CD8-positive, alpha-beta memory T cell (primary cell): ENCODE data around the gene NAIF1. TPM values are rescaled to one million over a fixed set of nuclear protein-coding genes. Genes with fewer than 3 reads are reported as not detected.
A peak's percentile ranks its signal among the peaks of the same experiment; 100 is the strongest.
"Not testable (repeated sequence)": the region's sequence is repeated elsewhere in the genome, so short reads cannot be mapped to it uniquely, and the experiment has no call there.

ENCODE experiments used
- CTCF ChIA-PET: fragments of 350-600 bp; sonication (Branson Sonifier 250); formaldehyde crosslinking; loops from one replicate; lab custom pipeline; 2021; ENCODE audit warnings: antibody characterized with exemption; lab: Charles Lee
- POLR2A ChIA-PET: fragments of 350-600 bp; sonication (Branson Sonifier 250); formaldehyde crosslinking; loops from one replicate; lab custom pipeline; 2021; ENCODE audit warnings: antibody characterized with exemption; lab: Charles Lee
- DNase-seq, 5 donors: peaks; one replicate each; pipeline versions ENCODE4 v3.0.0 to v3.0.0-alpha.2; 2020 to 2022; ENCODE audit warnings: mixed read lengths in 1 of 5
- H3K27ac ChIP-seq: one replicate; pipeline ENCODE4 v1.7.0; 2013; ENCODE audit warnings: low read depth, mild to moderate bottlenecking, low read length, moderate library complexity
- H3K27me3 ChIP-seq: 2 replicates; pipeline ENCODE4 v1.7.0; 2013; ENCODE audit warnings: low read length, mild to moderate bottlenecking; ENCODE audit not compliant: insufficient read depth, poor library complexity, severe bottlenecking
- H3K36me3 ChIP-seq: 2 replicates; pipeline ENCODE4 v1.7.0; 2013; ENCODE audit warnings: mild to moderate bottlenecking, low read length, moderate library complexity; ENCODE audit not compliant: insufficient read depth
- H3K4me1 ChIP-seq: 2 replicates; pipeline ENCODE4 v1.7.0; 2013; ENCODE audit warnings: mild to moderate bottlenecking, low read length, moderate library complexity; ENCODE audit not compliant: insufficient read depth
- H3K4me3 ChIP-seq: 2 replicates; pipeline ENCODE4 v1.7.0; 2013; ENCODE audit warnings: mild to moderate bottlenecking, low read length
- H3K9me3 ChIP-seq: 2 replicates; pipeline ENCODE4 v1.7.0; 2013; ENCODE audit warnings: mild to moderate bottlenecking, low read length
- H3K27ac Mint-ChIP-seq, 8 donors: one replicate each; pipeline ENCODE4 v1.8.0; 2020 to 2021; ENCODE audit warnings: mixed read lengths in 8 of 8, mild to moderate bottlenecking in 6 of 8, inconsistent platforms in 3 of 8, moderate library complexity in 3 of 8
- H3K27me3 Mint-ChIP-seq, 2 donors: one replicate each; pipeline ENCODE4 v1.8.0; 2020 to 2021; ENCODE audit warnings: mixed read lengths in 2 of 2, mild to moderate bottlenecking in 1 of 2, moderate library complexity in 1 of 2
- H3K36me3 Mint-ChIP-seq, 3 donors: one replicate each; pipeline ENCODE4 v1.8.0; 2020 to 2021; ENCODE audit warnings: mixed read lengths in 3 of 3, inconsistent platforms in 1 of 3, mild to moderate bottlenecking in 1 of 3
- H3K4me1 Mint-ChIP-seq, 3 donors: one replicate each; pipeline ENCODE4 v1.8.0; 2020 to 2021; ENCODE audit warnings: mixed read lengths in 3 of 3, inconsistent platforms in 1 of 3, mild to moderate bottlenecking in 1 of 3
- H3K4me3 Mint-ChIP-seq, 7 donors: one replicate each; pipeline ENCODE4 v1.8.0; 2020 to 2021; ENCODE audit warnings: mixed read lengths in 7 of 7, mild to moderate bottlenecking in 6 of 7, moderate library complexity in 4 of 7, inconsistent platforms in 2 of 7
- H3K9me3 Mint-ChIP-seq, 5 donors: one replicate each; pipeline ENCODE4 v1.8.0; 2020 to 2022; ENCODE audit warnings: mixed read lengths in 5 of 5, mild to moderate bottlenecking in 3 of 5, moderate library complexity in 2 of 5, inconsistent platforms in 1 of 5
- polyA plus RNA-seq: library from polyadenylated mRNA; unstranded; fragments of 300-500 nt; fragmentation: Illumina TruSeq; gene quantifications from one replicate; pipeline ENCODE4 v1.2.3, GENCODE V29; 2021
- total RNA-seq, 2 experiments: library from RNA; stranded (reverse); gene quantifications; one replicate each; pipeline ENCODE4 v1.2.3, GENCODE V29; 2021

The NAIF1 gene
- total and polyA plus RNA-seq, 3 experiments from 2014 or later = 13.1 to 14.0 (median 13.5) TPM

GRCh38 chr9:128051932-128052709 lies 15.0 kb downstream of the NAIF1 start:
- no peaks in the 10 kb centered on the region for H3K36me3 Mint-ChIP-seq
- Histone ChIP-seq H3K4me3 (no peak overlapping the region), H3K36me3 (no peaks in the 10 kb centered on the region), H3K27ac (no peak overlapping the region), H3K27me3 (no peaks in the 10 kb centered on the region), H3K4me1 (no peaks in the 10 kb centered on the region), H3K9me3 (no peaks in the 10 kb centered on the region)
- DNase-seq = no peak
- no peak overlapping the region for H3K27ac Mint-ChIP-seq
- H3K4me3 Mint-ChIP-seq = no peak overlapping the region
- ChIA-PET CTCF (interaction anchor here (0.8 to 1.2 kb wide), 2 partner anchors 96 to 107 kb away, joined by 3 read pairs; no protein-coding TSS in a partner anchor), POLR2A (interaction anchor here (0.7 to 1.4 kb wide), 2 partner anchors 21 to 1299 kb away, joined by 3 read pairs; no protein-coding TSS in a partner anchor)
- H3K9me3 Mint-ChIP-seq = no peaks in the 10 kb centered on the region
- H3K27me3 Mint-ChIP-seq = no peaks in the 10 kb centered on the region
- H3K4me1 Mint-ChIP-seq = no peaks in the 10 kb centered on the region

GRCh38 chr9:128049843-128050242 lies 17.3 kb downstream of the NAIF1 start:
- H3K27ac ChIP-seq = no peak overlapping the region
- H3K9me3 ChIP-seq = no peaks in the 10 kb centered on the region
- ChIA-PET CTCF (interaction anchor here (1.9 to 2.6 kb wide), 2 partner anchors 15 to 94 kb away, joined by 6 to 12 read pairs; no protein-coding TSS in a partner anchor), POLR2A (no interaction called here)
- no peaks in the 10 kb centered on the region for H3K27me3 ChIP-seq
- peak overlapping the region in 1 of 8 donors; percentile 65 for H3K27ac Mint-ChIP-seq
- no peaks in the 10 kb centered on the region for H3K36me3 ChIP-seq
- H3K9me3 Mint-ChIP-seq = no peaks in the 10 kb centered on the region
- no peaks in the 10 kb centered on the region for H3K4me1 ChIP-seq
- no peak overlapping the region for H3K4me3 Mint-ChIP-seq
- no peaks in the 10 kb centered on the region for H3K27me3 Mint-ChIP-seq
- H3K4me3 ChIP-seq = no peak overlapping the region
- H3K4me1 Mint-ChIP-seq = no peaks in the 10 kb centered on the region
- H3K36me3 Mint-ChIP-seq = no peaks in the 10 kb centered on the region
- DNase-seq = no peak

- H3K27me3 ChIP-seq = no peaks in the 10 kb centered on the region
- Mint-ChIP-seq H3K27me3 (no peaks in the 10 kb centered on the region), H3K4me1 (no peaks in the 10 kb centered on the region), H3K4me3 (no peak overlapping the region), H3K36me3 (no peaks in the 10 kb centered on the region), H3K9me3 (no peaks in the 10 kb centered on the region), H3K27ac (peak overlapping the region in 1 of 8 donors; percentile 81)
- no peaks in the 10 kb centered on the region for H3K9me3 ChIP-seq
- no peak overlapping the region for H3K27ac ChIP-seq
- CTCF ChIA-PET = interaction anchor here (1.0 to 2.6 kb wide), 3 partner anchors 14 to 106 kb away, joined by 4 to 12 read pairs (median 6); no protein-coding TSS in a partner anchor
- no peak for DNase-seq
- no peaks in the 10 kb centered on the region for H3K4me1 ChIP-seq
- POLR2A ChIA-PET = interaction anchor here (0.6 kb wide), 1 partner anchor 16 kb away, joined by 6 read pairs; no protein-coding TSS in a partner anchor
- H3K4me3 ChIP-seq = no peak overlapping the region
- no peaks in the 10 kb centered on the region for H3K36me3 ChIP-seq
These were observed 18.5 kb downstream of the NAIF1 start for GRCh38 chr9:128048663-128049062.

- Histone ChIP-seq H3K27me3 (no peaks in the 10 kb centered on the region), H3K36me3 (no peaks in the 10 kb centered on the region), H3K4me1 (no peaks in the 10 kb centered on the region), H3K27ac (no peak overlapping the region), H3K9me3 (no peaks in the 10 kb centered on the region), H3K4me3 (no peak overlapping the region)
- Mint-ChIP-seq H3K4me3 (no peak overlapping the region), H3K27me3 (no peaks in the 10 kb centered on the region), H3K9me3 (no peaks in the 10 kb centered on the region), H3K36me3 (no peaks in the 10 kb centered on the region), H3K27ac (no peak overlapping the region), H3K4me1 (no peaks in the 10 kb centered on the region)
- POLR2A ChIA-PET = no interaction called here
- DNase-seq = no peak
- CTCF ChIA-PET = interaction anchor here (0.9 to 1.7 kb wide), 3 partner anchors 16 to 105 kb away, joined by 3 to 5 read pairs (median 4); no protein-coding TSS in a partner anchor
These were observed 19.9 kb downstream of the NAIF1 start for GRCh38 chr9:128047231-128047630.

GRCh38 chr9:128045831-128046230 lies 21.3 kb downstream of the NAIF1 start:
- Histone ChIP-seq H3K27me3 (no peaks in the 10 kb centered on the region), H3K4me1 (no peaks in the 10 kb centered on the region), H3K4me3 (no peak overlapping the region), H3K9me3 (no peaks in the 10 kb centered on the region), H3K27ac (no peak overlapping the region), H3K36me3 (no peaks in the 10 kb centered on the region)
- H3K4me1 Mint-ChIP-seq = no peaks in the 10 kb centered on the region
- ChIA-PET CTCF (interaction anchor here (1.2 to 1.7 kb wide), 2 partner anchors 12 to 104 kb away, joined by 4 to 5 read pairs; no protein-coding TSS in a partner anchor), POLR2A (interaction anchor here (0.6 to 0.7 kb wide), 2 partner anchors 64 to 249 kb away, joined by 3 to 4 read pairs; no protein-coding TSS in a partner anchor)
- no peak overlapping the region for H3K27ac Mint-ChIP-seq
- H3K36me3 Mint-ChIP-seq = no peaks in the 10 kb centered on the region
- no peak overlapping the region for H3K4me3 Mint-ChIP-seq
- H3K9me3 Mint-ChIP-seq = no peaks in the 10 kb centered on the region
- DNase-seq = no peak
- H3K27me3 Mint-ChIP-seq = peaks cover 0 to 2% of the 10 kb centered on the region in 2 donors

- CTCF ChIA-PET = interaction anchor here (1.2 kb wide), 1 partner anchor 11 kb away, joined by 5 read pairs; no protein-coding TSS in a partner anchor
- H3K4me1 Mint-ChIP-seq = not testable (repeated sequence)
- POLR2A ChIA-PET = interaction anchor here (0.6 kb wide), 1 partner anchor 64 kb away, joined by 4 read pairs; no protein-coding TSS in a partner anchor
These were observed 21.7 kb downstream of the NAIF1 start for GRCh38 chr9:128045409-128045808.

GRCh38 chr9:128043467-128043868 lies 23.7 kb downstream of the NAIF1 start:
- H3K4me3 ChIP-seq = no peak overlapping the region
- ChIA-PET POLR2A (no interaction called here), CTCF (no interaction called here)
- DNase-seq = no peak
- no peaks in the 10 kb centered on the region for H3K27me3 ChIP-seq
- H3K36me3 Mint-ChIP-seq = no peaks in the 10 kb centered on the region
- H3K27ac ChIP-seq = peak overlapping the region; percentile 9
- no peaks in the 10 kb centered on the region for H3K9me3 ChIP-seq
- H3K4me3 Mint-ChIP-seq = no peak overlapping the region
- H3K4me1 Mint-ChIP-seq = no peaks in the 10 kb centered on the region
- H3K27ac Mint-ChIP-seq = no peak overlapping the region
- peaks cover 0 to 2% of the 10 kb centered on the region in 2 donors for H3K27me3 Mint-ChIP-seq
- no peaks in the 10 kb centered on the region for H3K36me3 ChIP-seq
- H3K9me3 Mint-ChIP-seq = no peaks in the 10 kb centered on the region
- H3K4me1 ChIP-seq = no peaks in the 10 kb centered on the region

More at GRCh38 chr9:128045409-128045808, 21.7 kb downstream of the NAIF1 start:
- not testable (repeated sequence) for H3K27ac ChIP-seq, H3K36me3 Mint-ChIP-seq, H3K4me3 Mint-ChIP-seq, H3K4me1 ChIP-seq, H3K4me3 ChIP-seq, H3K27me3 Mint-ChIP-seq, H3K9me3 Mint-ChIP-seq, H3K27me3 ChIP-seq, H3K9me3 ChIP-seq, DNase-seq, H3K36me3 ChIP-seq
- H3K27ac Mint-ChIP-seq = peak overlapping the region in 1 of 8 donors; percentile 17

- Histone ChIP-seq H3K27ac (no peak overlapping the region), H3K4me1 (no peaks in the 10 kb centered on the region), H3K36me3 (no peaks in the 10 kb centered on the region), H3K9me3 (no peaks in the 10 kb centered on the region), H3K27me3 (no peaks in the 10 kb centered on the region), H3K4me3 (no peak overlapping the region)
- ChIA-PET POLR2A (no interaction called here), CTCF (interaction anchor here (0.7 to 2.5 kb wide), 2 partner anchors 69 to 98 kb away, joined by 4 to 6 read pairs; no protein-coding TSS in a partner anchor)
- no peak for DNase-seq
- peaks cover 0 to 2% of the 10 kb centered on the region in 2 donors for H3K27me3 Mint-ChIP-seq
- H3K27ac Mint-ChIP-seq = peak overlapping the region in 1 of 8 donors; percentile 7
- H3K36me3 Mint-ChIP-seq = no peaks in the 10 kb centered on the region
- H3K4me3 Mint-ChIP-seq = no peak overlapping the region
- H3K4me1 Mint-ChIP-seq = no peaks in the 10 kb centered on the region
- no peaks in the 10 kb centered on the region for H3K9me3 Mint-ChIP-seq
These were observed 25.1 kb downstream of the NAIF1 start for GRCh38 chr9:128042043-128042442.
